ENCODE results near the gene MUCL3. TPM values are rescaled to one million over a fixed set of nuclear protein-coding genes. Genes with fewer than 3 reads are reported as not detected.
"Not testable (repeated sequence)": the region's sequence is repeated elsewhere in the genome, so short reads cannot be mapped to it uniquely, and the experiment has no call there.

The MUCL3 gene
- total RNA-seq, 6 experiments from 2014 or later: not detected

DNA sequence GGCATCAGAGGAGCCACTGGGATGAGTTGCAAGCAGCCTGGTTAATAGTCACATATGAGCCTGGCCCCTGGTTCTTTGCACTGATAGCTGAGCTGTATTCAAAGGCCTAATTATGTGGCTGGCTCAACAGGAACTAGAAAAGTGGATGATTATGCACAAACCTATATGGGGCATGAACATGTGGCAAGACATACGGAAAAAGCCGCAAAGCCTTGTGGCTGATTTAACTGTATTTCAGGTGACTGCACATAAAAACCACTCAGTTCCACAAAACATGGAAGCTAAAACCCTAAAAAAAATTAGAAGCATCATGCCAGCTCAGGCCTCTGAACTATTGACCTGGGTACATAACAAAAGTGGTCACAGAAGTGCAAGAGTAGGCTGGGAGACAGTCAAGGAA, 56.5 kb downstream of the MUCL3 start:
- no peak for DNase-seq
- Mint-ChIP-seq H3K27me3 (ENCODE audit: insufficient read depth) (peaks cover 13% of the 10 kb centered on the region; the same call in 1 of the 2 replicates), H3K4me3 (no peak overlapping the region), H3K9me3 (peaks cover 5% of the 10 kb centered on the region; the same call in 1 of the 2 replicates), H3K27ac (no peak overlapping the region), H3K36me3 (ENCODE audit: low read depth) (no peaks in the 10 kb centered on the region), H3K4me1 (ENCODE audit: low read depth) (no peaks in the 10 kb centered on the region)
- TF ChIP-seq, protein P1, sequence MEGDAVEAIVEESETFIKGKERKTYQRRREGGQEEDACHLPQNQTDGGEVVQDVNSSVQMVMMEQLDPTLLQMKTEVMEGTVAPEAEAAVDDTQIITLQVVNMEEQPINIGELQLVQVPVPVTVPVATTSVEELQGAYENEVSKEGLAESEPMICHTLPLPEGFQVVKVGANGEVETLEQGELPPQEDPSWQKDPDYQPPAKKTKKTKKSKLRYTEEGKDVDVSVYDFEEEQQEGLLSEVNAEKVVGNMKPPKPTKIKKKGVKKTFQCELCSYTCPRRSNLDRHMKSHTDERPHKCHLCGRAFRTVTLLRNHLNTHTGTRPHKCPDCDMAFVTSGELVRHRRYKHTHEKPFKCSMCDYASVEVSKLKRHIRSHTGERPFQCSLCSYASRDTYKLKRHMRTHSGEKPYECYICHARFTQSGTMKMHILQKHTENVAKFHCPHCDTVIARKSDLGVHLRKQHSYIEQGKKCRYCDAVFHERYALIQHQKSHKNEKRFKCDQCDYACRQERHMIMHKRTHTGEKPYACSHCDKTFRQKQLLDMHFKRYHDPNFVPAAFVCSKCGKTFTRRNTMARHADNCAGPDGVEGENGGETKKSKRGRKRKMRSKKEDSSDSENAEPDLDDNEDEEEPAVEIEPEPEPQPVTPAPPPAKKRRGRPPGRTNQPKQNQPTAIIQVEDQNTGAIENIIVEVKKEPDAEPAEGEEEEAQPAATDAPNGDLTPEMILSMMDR (IDR thresholded peaks at IDR 0.05): no peak

- H3K27me3 Mint-ChIP-seq (ENCODE audit: insufficient read depth): peaks cover 13% of the 10 kb centered on the region; the same call in 1 of the 2 replicates
- no peak overlapping the region for H3K27ac Mint-ChIP-seq
- peaks cover 5% of the 10 kb centered on the region; the same call in 1 of the 2 replicates for H3K9me3 Mint-ChIP-seq
- H3K4me1 Mint-ChIP-seq (ENCODE audit: low read depth): no peaks in the 10 kb centered on the region
- TF ChIP-seq, protein P1 (IDR thresholded peaks at IDR 0.05): no peak
- DNase-seq: no peak
- no peaks in the 10 kb centered on the region for H3K36me3 Mint-ChIP-seq (ENCODE audit: low read depth)
- no peak overlapping the region for H3K4me3 Mint-ChIP-seq
Observed at GRCh38 chr6:30998785-30999184, 58.0 kb downstream of the MUCL3 start.

- H3K27me3 Mint-ChIP-seq (ENCODE audit: insufficient read depth): peaks cover 14% of the 10 kb centered on the region
- not testable (repeated sequence) for H3K4me3 Mint-ChIP-seq; H3K4me1 Mint-ChIP-seq (ENCODE audit: low read depth)
Observed at GRCh38 chr6:31000067-31000860, 59.5 kb downstream of the MUCL3 start.

GRCh38 chr6:31001281-31001888, 60.6 kb downstream of the MUCL3 start:
- Mint-ChIP-seq H3K4me3 (no peak overlapping the region), H3K27me3 (ENCODE audit: insufficient read depth) (peaks cover 7% of the 10 kb centered on the region), H3K36me3 (ENCODE audit: low read depth) (no peaks in the 10 kb centered on the region), H3K4me1 (ENCODE audit: low read depth) (no peaks in the 10 kb centered on the region), H3K27ac (no peak overlapping the region), H3K9me3 (no peaks in the 10 kb centered on the region)
- TF ChIP-seq, protein P1 (IDR thresholded peaks at IDR 0.05): no peak
- DNase-seq: no peak

More at GRCh38 chr6:31000067-31000860, 59.5 kb downstream of the MUCL3 start:
- not testable (repeated sequence) for DNase-seq; H3K36me3 Mint-ChIP-seq (ENCODE audit: low read depth); H3K27ac Mint-ChIP-seq; H3K9me3 Mint-ChIP-seq

DNA sequence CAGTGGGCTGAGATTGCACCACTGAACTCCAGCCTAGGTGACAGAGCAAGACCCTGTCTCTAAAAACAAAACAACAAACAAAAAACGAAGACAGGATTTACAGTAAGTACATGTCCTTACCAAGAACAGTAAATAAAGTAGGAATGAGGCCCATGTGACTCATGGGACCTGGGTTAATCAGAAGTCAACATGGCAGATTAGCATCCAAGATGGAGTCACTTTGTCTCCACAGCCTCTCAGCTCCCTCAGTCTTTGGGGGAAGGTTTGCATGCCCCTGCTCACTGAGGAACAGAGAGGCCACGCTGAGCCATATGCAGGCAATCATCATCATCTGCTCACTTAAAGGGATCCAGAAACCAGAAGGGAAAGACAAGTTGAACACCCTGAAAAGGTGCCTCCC, 61.7 kb downstream of the MUCL3 start:
- Mint-ChIP-seq H3K4me3 (no peak overlapping the region), H3K4me1 (ENCODE audit: low read depth) (peaks cover 4% of the 10 kb centered on the region), H3K36me3 (ENCODE audit: low read depth) (no peaks in the 10 kb centered on the region), H3K9me3 (no peaks in the 10 kb centered on the region), H3K27me3 (ENCODE audit: insufficient read depth) (peaks cover 7% of the 10 kb centered on the region), H3K27ac (no peak overlapping the region)
- TF ChIP-seq, protein P1 (IDR thresholded peaks at IDR 0.05): no peak
- DNase-seq: no peak

Other genes with a start within 250 kb of the MUCL3 start
- gene NRM, start 250.0 kb upstream of the MUCL3 start, total RNA-seq (2021; fragmentation: NEBNext Ultra II Directional; extraction: Animal tissue kit (Norgen Biotek cat#: 25700)): 10 to 100 TPM; 16.3 to 35.1 (median 31.1) TPM
- gene MDC1, start 223.7 kb upstream of the MUCL3 start, total RNA-seq (2021; fragmentation: NEBNext Ultra II Directional; extraction: Animal tissue kit (Norgen Biotek cat#: 25700)): 10 to 100 TPM; 18.4 to 31.9 (median 28.1) TPM
- gene TUBB, start 220.6 kb upstream of the MUCL3 start, total RNA-seq (2021; fragmentation: NEBNext Ultra II Directional; extraction: Animal tissue kit (Norgen Biotek cat#: 25700)): 1,000 to 10,000 TPM; 1,052 to 1,712 (median 1,589) TPM
- gene FLOT1, start 198.3 kb upstream of the MUCL3 start, total RNA-seq (2021; fragmentation: NEBNext Ultra II Directional; extraction: Animal tissue kit (Norgen Biotek cat#: 25700)): 100 to 1,000 TPM; 218 to 286 (median 236) TPM
- 10 to 100 TPM; 38.1 to 62.4 (median 60.2) TPM for gene IER3, start 196.4 kb upstream of the MUCL3 start, total RNA-seq (2021; fragmentation: NEBNext Ultra II Directional; extraction: Animal tissue kit (Norgen Biotek cat#: 25700))
- gene DDR1, start 56.5 kb upstream of the MUCL3 start, total RNA-seq (2021; fragmentation: NEBNext Ultra II Directional; extraction: Animal tissue kit (Norgen Biotek cat#: 25700)): 10 to 100 TPM; 28.0 to 42.5 (median 31.6) TPM
- 10 to 100 TPM; 23.9 to 27.1 (median 26.5) TPM for gene GTF2H4, start 32.8 kb upstream of the MUCL3 start, total RNA-seq (2021; fragmentation: NEBNext Ultra II Directional; extraction: Animal tissue kit (Norgen Biotek cat#: 25700))
- gene VARS2, start 26.7 kb upstream of the MUCL3 start, total RNA-seq (2021; fragmentation: NEBNext Ultra II Directional; extraction: Animal tissue kit (Norgen Biotek cat#: 25700)): 10 to 100 TPM; 15.3 to 18.4 (median 16.9) TPM
- gene SFTA2, start 8.8 kb upstream of the MUCL3 start, total RNA-seq (2021; fragmentation: NEBNext Ultra II Directional; extraction: Animal tissue kit (Norgen Biotek cat#: 25700)): not detected
- not detected for gene MUC21, start 42.7 kb downstream of the MUCL3 start, total RNA-seq (2021; fragmentation: NEBNext Ultra II Directional; extraction: Animal tissue kit (Norgen Biotek cat#: 25700))
- gene MUC22, start 69.5 kb downstream of the MUCL3 start, total RNA-seq (2021; fragmentation: NEBNext Ultra II Directional; extraction: Animal tissue kit (Norgen Biotek cat#: 25700)): not detected
- gene C6orf15, start 171.6 kb downstream of the MUCL3 start, total RNA-seq (2021; fragmentation: NEBNext Ultra II Directional; extraction: Animal tissue kit (Norgen Biotek cat#: 25700)): not detected
- gene PSORS1C1, start 173.8 kb downstream of the MUCL3 start, total RNA-seq (2021; fragmentation: NEBNext Ultra II Directional; extraction: Animal tissue kit (Norgen Biotek cat#: 25700)): 1 to 10 TPM; 2.1 to 4.4 (median 3.5) TPM
- not detected for gene CDSN, start 179.5 kb downstream of the MUCL3 start, total RNA-seq (2021; fragmentation: NEBNext Ultra II Directional; extraction: Animal tissue kit (Norgen Biotek cat#: 25700))
- not detected for gene PSORS1C2, start 198.1 kb downstream of the MUCL3 start, total RNA-seq (2021; fragmentation: NEBNext Ultra II Directional; extraction: Animal tissue kit (Norgen Biotek cat#: 25700))
- 10 to 100 TPM; 12.0 to 24.3 (median 23.5) TPM for gene CCHCR1, start 216.8 kb downstream of the MUCL3 start, total RNA-seq (2021; fragmentation: NEBNext Ultra II Directional; extraction: Animal tissue kit (Norgen Biotek cat#: 25700))
- gene TCF19, start 217.6 kb downstream of the MUCL3 start, total RNA-seq (2021; fragmentation: NEBNext Ultra II Directional; extraction: Animal tissue kit (Norgen Biotek cat#: 25700)): 10 to 100 TPM; 14.2 to 32.9 (median 29.6) TPM
- under 1 TPM; 0.17 to 0.63 (median 0.33) TPM for gene POU5F1, start 229.7 kb downstream of the MUCL3 start, total RNA-seq (2021; fragmentation: NEBNext Ultra II Directional; extraction: Animal tissue kit (Norgen Biotek cat#: 25700))